SU-DHL-6 (cell line): ENCODE measurements around the gene DNAH9.

Source experiments
- EZH2phosphoT487 ChIP-seq: fragments of 200-600 bp; sonication (generic), shearing (Covaris generic); conservative IDR thresholded peaks from 2 replicates; pipeline ENCODE4 v1.6.1; 2018; ENCODE audit warnings: mild to moderate bottlenecking, antibody characterized with exemption, low read length, moderate library complexity, mixed read lengths
- TF ChIP-seq, protein P1 (sequence below): fragments of 200-600 bp; sonication (generic); IDR thresholded peaks from one replicate; pipeline ENCODE4 v1.5.1; 2017; ENCODE audit warnings: antibody characterized with exemption, mild to moderate bottlenecking, low read length, moderate library complexity; ENCODE audit not compliant: insufficient read depth, poor library complexity, severe bottlenecking

DNA sequence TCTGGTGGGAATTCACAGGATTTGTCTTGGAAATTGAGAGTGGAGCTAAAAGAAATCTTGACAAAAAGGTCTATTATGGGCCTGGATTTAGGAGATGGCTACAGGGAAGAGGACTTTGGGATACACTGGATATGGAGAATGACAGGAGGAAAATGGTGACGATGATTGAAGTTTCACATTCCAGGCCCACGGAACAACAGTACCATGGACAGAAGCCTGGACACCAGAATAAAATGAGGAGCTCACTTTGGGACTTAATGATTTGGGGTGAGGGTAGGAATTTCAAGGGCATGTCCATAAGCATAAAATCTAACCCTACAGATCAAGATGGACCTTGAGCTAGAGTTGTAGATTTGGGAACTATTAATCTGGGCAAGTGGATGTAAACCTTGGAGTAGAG is 47.8 kb upstream of the DNAH9 start:
- TF ChIP-seq, protein P1, sequence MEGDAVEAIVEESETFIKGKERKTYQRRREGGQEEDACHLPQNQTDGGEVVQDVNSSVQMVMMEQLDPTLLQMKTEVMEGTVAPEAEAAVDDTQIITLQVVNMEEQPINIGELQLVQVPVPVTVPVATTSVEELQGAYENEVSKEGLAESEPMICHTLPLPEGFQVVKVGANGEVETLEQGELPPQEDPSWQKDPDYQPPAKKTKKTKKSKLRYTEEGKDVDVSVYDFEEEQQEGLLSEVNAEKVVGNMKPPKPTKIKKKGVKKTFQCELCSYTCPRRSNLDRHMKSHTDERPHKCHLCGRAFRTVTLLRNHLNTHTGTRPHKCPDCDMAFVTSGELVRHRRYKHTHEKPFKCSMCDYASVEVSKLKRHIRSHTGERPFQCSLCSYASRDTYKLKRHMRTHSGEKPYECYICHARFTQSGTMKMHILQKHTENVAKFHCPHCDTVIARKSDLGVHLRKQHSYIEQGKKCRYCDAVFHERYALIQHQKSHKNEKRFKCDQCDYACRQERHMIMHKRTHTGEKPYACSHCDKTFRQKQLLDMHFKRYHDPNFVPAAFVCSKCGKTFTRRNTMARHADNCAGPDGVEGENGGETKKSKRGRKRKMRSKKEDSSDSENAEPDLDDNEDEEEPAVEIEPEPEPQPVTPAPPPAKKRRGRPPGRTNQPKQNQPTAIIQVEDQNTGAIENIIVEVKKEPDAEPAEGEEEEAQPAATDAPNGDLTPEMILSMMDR = no peak
- no peak for TF ChIP-seq EZH2phosphoT487
